ENCODE results near the gene TMEM135.
"Not testable (repeated sequence)": the region's sequence is repeated elsewhere in the genome, so short reads cannot be mapped to it uniquely, and the experiment has no call there.

TMEM135 gene

DNA sequence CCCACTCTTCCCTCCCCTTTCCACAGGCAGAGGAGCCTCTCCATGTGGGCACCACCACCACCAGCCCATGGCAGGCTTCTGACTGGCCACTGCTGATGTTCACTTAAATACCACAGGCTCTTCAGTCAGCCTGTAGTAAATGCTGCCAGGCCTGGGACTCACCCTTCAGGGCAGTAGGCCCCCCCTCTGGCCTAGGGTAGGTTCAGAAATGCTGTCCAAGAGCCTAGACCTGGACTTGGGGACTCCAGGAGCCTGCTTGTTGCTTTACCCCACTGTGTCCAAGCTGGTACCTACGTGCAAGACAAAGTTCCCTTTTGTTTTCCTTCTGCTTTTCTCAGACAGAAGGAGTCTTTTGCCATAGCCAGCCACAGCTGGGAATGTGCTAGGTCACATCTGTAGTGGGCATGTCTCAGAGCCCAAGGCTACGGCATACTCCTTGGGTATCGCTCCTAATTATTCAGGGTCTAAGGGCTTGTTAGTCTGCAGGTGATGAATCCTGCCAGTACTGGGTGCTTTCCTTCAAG lies 38.6 kb downstream of the TMEM135 start:
- H3K36me3 ChIP-seq (ENCODE audit: control insufficient read depth in 1 of 2, insufficient read depth in 2 of 2, low read length in 2 of 2): peaks cover 0 to 15% of the 10 kb centered on the region in 2 donors
- H3K27me3 ChIP-seq (ENCODE audit: control insufficient read depth in 1 of 2, insufficient read depth in 2 of 2, low read length in 2 of 2): no peaks in the 10 kb centered on the region
- no peaks in the 10 kb centered on the region for H3K4me1 ChIP-seq (ENCODE audit: control insufficient read depth in 1 of 2, insufficient read depth in 2 of 2, low read length in 2 of 2)

DNA sequence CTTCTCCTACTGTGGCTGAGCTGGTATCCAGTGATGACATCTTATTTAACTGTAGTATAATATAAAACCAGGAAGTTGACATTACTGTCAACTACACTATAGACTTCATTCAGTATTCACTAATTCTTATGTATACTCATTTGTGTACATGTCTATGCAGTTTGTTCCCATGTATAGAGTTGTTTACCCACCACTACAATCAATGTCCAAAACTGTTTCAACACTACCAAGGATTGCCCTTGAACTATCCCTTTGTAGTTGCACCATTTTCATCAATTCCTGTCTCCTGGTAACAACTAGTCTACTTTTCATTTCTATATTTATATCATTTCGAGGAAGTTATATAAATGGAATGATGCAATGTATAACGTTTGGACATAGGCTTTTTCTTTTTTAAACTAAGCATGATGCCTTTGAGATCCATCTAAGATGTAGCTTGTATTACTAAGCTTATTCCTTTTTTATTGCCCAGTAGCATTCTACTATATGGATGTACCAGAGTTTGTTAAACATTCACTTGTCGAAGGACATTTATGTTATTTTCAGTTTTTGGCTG lies 39.2 kb downstream of the TMEM135 start:
- Histone ChIP-seq H3K9ac (ENCODE audit: low read depth in 1 of 2, low read length in 2 of 2) (no peak overlapping the region), H3K4me1 (ENCODE audit: control insufficient read depth in 1 of 2, insufficient read depth in 2 of 2, low read length in 2 of 2) (peaks cover 0 to 4% of the 10 kb centered on the region in 2 donors), H3K4me3 (ENCODE audit: low read depth in 1 of 2, low read length in 2 of 2) (no peak overlapping the region), H3K36me3 (ENCODE audit: control insufficient read depth in 1 of 2, insufficient read depth in 2 of 2, low read length in 2 of 2) (peaks cover 0 to 15% of the 10 kb centered on the region in 2 donors), H3K27ac (ENCODE audit: low read depth, low read length) (no peak overlapping the region), H3K27me3 (ENCODE audit: control insufficient read depth in 1 of 2, insufficient read depth in 2 of 2, low read length in 2 of 2) (no peaks in the 10 kb centered on the region), H3K9me3 (ENCODE audit: control insufficient read depth in 1 of 2, low read length in 2 of 2) (no peaks in the 10 kb centered on the region)

More for the DNA sequence above, 38.6 kb downstream of the TMEM135 start:
- no peak overlapping the region for H3K9ac ChIP-seq (ENCODE audit: low read depth in 1 of 2, low read length in 2 of 2)
- no peaks in the 10 kb centered on the region for H3K9me3 ChIP-seq (ENCODE audit: control insufficient read depth in 1 of 2, low read length in 2 of 2)
- no peak overlapping the region for H3K4me3 ChIP-seq (ENCODE audit: low read depth in 1 of 2, low read length in 2 of 2)
- no peak overlapping the region for H3K27ac ChIP-seq (ENCODE audit: low read depth, low read length)

- no peak overlapping the region for H3K27ac ChIP-seq (ENCODE audit: low read depth, low read length)
- H3K4me1 ChIP-seq (ENCODE audit: control insufficient read depth in 1 of 2, insufficient read depth in 2 of 2, low read length in 2 of 2): peaks cover 0 to 5% of the 10 kb centered on the region in 2 donors
- H3K4me3 ChIP-seq (ENCODE audit: low read depth in 1 of 2, low read length in 2 of 2): peak overlapping the region in 1 of 2 donors; percentile 34
- H3K9me3 ChIP-seq (ENCODE audit: control insufficient read depth in 1 of 2, low read length in 2 of 2): no peaks in the 10 kb centered on the region
- no peaks in the 10 kb centered on the region for H3K27me3 ChIP-seq (ENCODE audit: control insufficient read depth in 1 of 2, insufficient read depth in 2 of 2, low read length in 2 of 2)
- no peak overlapping the region for H3K9ac ChIP-seq (ENCODE audit: low read depth in 1 of 2, low read length in 2 of 2)
- H3K36me3 ChIP-seq (ENCODE audit: control insufficient read depth in 1 of 2, insufficient read depth in 2 of 2, low read length in 2 of 2): peaks cover 1 to 8% of the 10 kb centered on the region in 2 donors
Measured at GRCh38 chr11:87081358-87081757, 43.6 kb downstream of the TMEM135 start.

DNA sequence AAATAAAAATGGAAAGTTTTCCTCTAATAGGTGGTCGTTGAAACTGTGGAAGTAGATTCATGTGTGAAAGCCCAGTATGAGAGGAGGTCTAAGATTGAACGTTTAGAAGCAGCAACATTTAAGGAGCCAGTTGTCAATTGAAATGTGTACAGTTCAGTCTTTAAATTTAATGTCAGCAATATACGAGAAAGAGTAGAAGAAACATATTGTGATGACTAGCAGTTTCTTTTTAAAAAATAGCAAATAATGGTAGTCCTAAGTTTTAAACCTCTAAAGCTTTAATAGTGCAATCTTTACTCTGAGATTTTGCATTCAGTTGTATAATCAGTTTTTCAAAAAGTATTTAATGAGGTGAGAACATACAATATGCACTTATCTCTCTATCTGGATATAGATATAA lies 44.9 kb downstream of the TMEM135 start:
- Histone ChIP-seq H3K9ac (ENCODE audit: low read depth in 1 of 2, low read length in 2 of 2) (no peak overlapping the region), H3K9me3 (ENCODE audit: control insufficient read depth in 1 of 2, low read length in 2 of 2) (no peaks in the 10 kb centered on the region), H3K36me3 (ENCODE audit: control insufficient read depth in 1 of 2, insufficient read depth in 2 of 2, low read length in 2 of 2) (peaks cover 0 to 4% of the 10 kb centered on the region in 2 donors), H3K27me3 (ENCODE audit: control insufficient read depth in 1 of 2, insufficient read depth in 2 of 2, low read length in 2 of 2) (no peaks in the 10 kb centered on the region), H3K27ac (ENCODE audit: low read depth, low read length) (no peak overlapping the region), H3K4me1 (ENCODE audit: control insufficient read depth in 1 of 2, insufficient read depth in 2 of 2, low read length in 2 of 2) (peaks cover 0 to 5% of the 10 kb centered on the region in 2 donors), H3K4me3 (ENCODE audit: low read depth in 1 of 2, low read length in 2 of 2) (no peak overlapping the region)

DNA sequence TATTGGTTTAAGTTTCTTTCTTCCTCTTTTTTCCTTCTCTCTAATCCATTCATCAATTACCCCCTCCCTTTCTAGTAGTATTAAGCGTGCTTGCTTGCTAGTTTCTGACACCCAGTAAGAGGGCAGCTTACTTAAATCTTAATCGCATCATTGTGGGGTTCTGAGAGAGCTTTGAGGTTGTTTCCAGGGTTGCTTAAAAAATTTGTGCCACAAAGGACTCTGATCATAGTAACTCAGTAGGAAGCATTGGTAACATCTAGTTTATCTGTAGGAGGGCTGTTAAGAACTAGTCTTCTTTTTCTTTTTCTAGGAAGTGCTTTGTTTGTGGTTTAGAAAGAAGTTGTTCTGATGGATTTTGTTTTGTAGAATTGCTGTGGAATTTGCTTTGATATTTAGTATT lies 45.3 kb downstream of the TMEM135 start:
- H3K27ac ChIP-seq (ENCODE audit: low read depth, low read length): no peak overlapping the region
- H3K36me3 ChIP-seq (ENCODE audit: control insufficient read depth in 1 of 2, insufficient read depth in 2 of 2, low read length in 2 of 2): peaks cover 0 to 4% of the 10 kb centered on the region in 2 donors
- H3K9me3 ChIP-seq (ENCODE audit: control insufficient read depth in 1 of 2, low read length in 2 of 2): no peaks in the 10 kb centered on the region

DNA sequence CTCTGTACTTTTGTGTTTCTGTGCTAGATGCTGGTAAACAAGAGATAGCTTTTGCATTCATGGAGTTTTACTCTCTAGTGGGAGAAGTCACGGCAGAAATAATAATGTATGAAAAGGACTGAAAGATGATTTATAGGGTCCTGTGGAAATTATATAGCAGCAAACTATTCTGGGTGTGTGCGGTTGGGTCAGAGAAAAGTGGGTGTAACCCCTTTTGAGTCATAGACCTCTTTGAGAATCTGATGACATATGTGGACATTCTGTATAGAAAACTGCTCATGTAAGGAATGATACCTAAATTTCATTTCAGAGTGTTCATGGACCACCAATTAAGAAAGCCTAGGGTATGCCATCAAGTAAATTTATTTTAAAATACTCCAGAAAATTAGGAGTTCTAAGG lies 54.4 kb downstream of the TMEM135 start:
- no peak overlapping the region for H3K9ac ChIP-seq (ENCODE audit: low read depth in 1 of 2, low read length in 2 of 2)
- H3K27me3 ChIP-seq (ENCODE audit: control insufficient read depth in 1 of 2, insufficient read depth in 2 of 2, low read length in 2 of 2): no peaks in the 10 kb centered on the region
- H3K9me3 ChIP-seq (ENCODE audit: control insufficient read depth in 1 of 2, low read length in 2 of 2): peaks cover 4 to 5% of the 10 kb centered on the region in 2 donors
- no peak overlapping the region for H3K4me3 ChIP-seq (ENCODE audit: low read depth in 1 of 2, low read length in 2 of 2)
- H3K36me3 ChIP-seq (ENCODE audit: control insufficient read depth in 1 of 2, insufficient read depth in 2 of 2, low read length in 2 of 2): peaks cover 0 to 6% of the 10 kb centered on the region in 2 donors
- H3K4me1 ChIP-seq (ENCODE audit: control insufficient read depth in 1 of 2, insufficient read depth in 2 of 2, low read length in 2 of 2): peaks cover under 1% of the 10 kb centered on the region in 2 donors
- no peak overlapping the region for H3K27ac ChIP-seq (ENCODE audit: low read depth, low read length)

More for the DNA sequence above, 45.3 kb downstream of the TMEM135 start:
- Histone ChIP-seq H3K9ac (ENCODE audit: low read depth in 1 of 2, low read length in 2 of 2) (no peak overlapping the region), H3K27me3 (ENCODE audit: control insufficient read depth in 1 of 2, insufficient read depth in 2 of 2, low read length in 2 of 2) (no peaks in the 10 kb centered on the region), H3K4me3 (ENCODE audit: low read depth in 1 of 2, low read length in 2 of 2) (no peak overlapping the region), H3K4me1 (ENCODE audit: control insufficient read depth in 1 of 2, insufficient read depth in 2 of 2, low read length in 2 of 2) (peaks cover 0 to 5% of the 10 kb centered on the region in 2 donors)

DNA sequence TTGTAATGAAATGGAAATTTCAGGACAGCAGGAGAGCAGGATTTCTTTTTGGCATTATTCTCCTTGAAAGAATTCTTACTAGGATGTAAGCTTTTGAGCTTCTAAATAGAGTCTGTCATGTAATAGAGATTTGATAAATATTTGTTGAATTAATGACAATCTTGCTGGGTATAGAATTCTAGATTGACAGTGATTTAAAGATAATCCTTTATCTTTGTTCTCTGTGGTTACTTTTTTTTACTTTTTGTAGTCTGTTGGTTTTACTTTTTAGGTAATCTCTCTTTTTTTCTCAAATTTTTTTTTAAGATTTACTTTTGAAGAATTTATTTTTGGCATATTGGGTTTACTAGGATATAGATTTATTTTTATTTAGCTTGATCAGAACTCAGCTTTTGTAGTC lies 54.8 kb downstream of the TMEM135 start:
- no peak overlapping the region for H3K27ac ChIP-seq (ENCODE audit: low read depth, low read length)
- H3K4me3 ChIP-seq (ENCODE audit: low read depth in 1 of 2, low read length in 2 of 2): no peak overlapping the region
- H3K4me1 ChIP-seq (ENCODE audit: control insufficient read depth in 1 of 2, insufficient read depth in 2 of 2, low read length in 2 of 2): peaks cover 4 to 5% of the 10 kb centered on the region in 2 donors
- peaks cover 4 to 5% of the 10 kb centered on the region in 2 donors for H3K9me3 ChIP-seq (ENCODE audit: control insufficient read depth in 1 of 2, low read length in 2 of 2)
- peaks cover 0 to 6% of the 10 kb centered on the region in 2 donors for H3K36me3 ChIP-seq (ENCODE audit: control insufficient read depth in 1 of 2, insufficient read depth in 2 of 2, low read length in 2 of 2)
- H3K27me3 ChIP-seq (ENCODE audit: control insufficient read depth in 1 of 2, insufficient read depth in 2 of 2, low read length in 2 of 2): no peaks in the 10 kb centered on the region
- H3K9ac ChIP-seq (ENCODE audit: low read depth in 1 of 2, low read length in 2 of 2): no peak overlapping the region

DNA sequence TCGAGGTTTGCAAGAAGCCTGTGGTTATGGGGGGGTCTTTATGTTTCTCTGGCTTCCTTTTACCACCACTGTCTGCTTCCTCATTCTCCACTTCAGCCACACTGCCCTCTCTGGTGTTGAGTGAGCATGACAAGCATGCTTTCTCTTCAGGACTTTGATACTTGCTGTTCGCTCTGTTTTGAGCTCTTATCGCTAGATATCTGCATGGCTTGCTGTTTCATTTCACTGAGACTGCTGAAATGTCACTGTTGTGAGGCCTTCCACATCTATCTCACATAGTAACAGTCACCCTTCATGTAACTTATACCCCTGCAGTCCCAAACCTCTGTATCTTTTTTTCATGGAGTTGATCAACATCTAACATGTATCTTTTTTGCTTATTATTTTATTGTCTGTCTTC lies 59.8 kb downstream of the TMEM135 start:
- Histone ChIP-seq H3K9ac (ENCODE audit: low read depth in 1 of 2, low read length in 2 of 2) (no peak overlapping the region), H3K27ac (ENCODE audit: low read depth, low read length) (no peak overlapping the region), H3K27me3 (ENCODE audit: control insufficient read depth in 1 of 2, insufficient read depth in 2 of 2, low read length in 2 of 2) (no peaks in the 10 kb centered on the region), H3K4me3 (ENCODE audit: low read depth in 1 of 2, low read length in 2 of 2) (no peak overlapping the region), H3K9me3 (ENCODE audit: control insufficient read depth in 1 of 2, low read length in 2 of 2) (no peaks in the 10 kb centered on the region), H3K36me3 (ENCODE audit: control insufficient read depth in 1 of 2, insufficient read depth in 2 of 2, low read length in 2 of 2) (peaks cover 0 to 6% of the 10 kb centered on the region in 2 donors), H3K4me1 (ENCODE audit: control insufficient read depth in 1 of 2, insufficient read depth in 2 of 2, low read length in 2 of 2) (peaks cover 4 to 11% of the 10 kb centered on the region in 2 donors)

DNA sequence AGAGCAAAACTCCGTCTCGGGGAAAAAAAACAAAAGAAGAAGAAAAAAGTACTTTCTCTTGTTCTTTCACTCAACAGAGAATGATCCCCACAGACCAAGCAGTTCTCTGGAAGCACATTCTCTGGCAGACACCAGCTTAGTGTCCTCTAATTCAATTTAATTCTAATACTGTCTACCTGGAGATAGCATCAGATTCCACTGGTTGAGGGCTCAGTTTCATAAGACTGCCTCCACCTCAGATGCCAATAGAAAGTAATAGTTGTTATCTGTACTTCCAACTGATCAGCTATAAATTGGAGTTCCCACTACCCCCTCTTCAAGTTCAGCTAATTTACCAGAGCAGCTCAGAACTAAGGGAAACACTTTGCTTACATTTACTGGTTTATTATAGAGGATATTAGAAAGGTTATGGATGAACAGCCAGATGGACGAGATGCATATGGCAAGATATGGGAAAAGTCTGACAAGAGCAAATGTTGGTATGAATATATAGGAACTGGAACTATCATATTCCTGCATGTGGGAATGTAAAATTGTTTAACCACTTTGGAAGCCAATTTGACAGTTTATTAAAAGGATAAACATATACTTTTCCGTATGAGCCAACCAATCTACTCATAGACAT lies 64.3 kb downstream of the TMEM135 start:
- Histone ChIP-seq H3K9ac (ENCODE audit: low read depth in 1 of 2, low read length in 2 of 2) (no peak overlapping the region), H3K27me3 (ENCODE audit: control insufficient read depth in 1 of 2, insufficient read depth in 2 of 2, low read length in 2 of 2) (no peaks in the 10 kb centered on the region)

GRCh38 chr11:87105826-87106225 lies 68.1 kb downstream of the TMEM135 start:
- not testable (repeated sequence) for H3K27me3 ChIP-seq (ENCODE audit: control insufficient read depth in 1 of 2, insufficient read depth in 2 of 2, low read length in 2 of 2); H3K36me3 ChIP-seq (ENCODE audit: control insufficient read depth in 1 of 2, insufficient read depth in 2 of 2, low read length in 2 of 2); H3K4me3 ChIP-seq (ENCODE audit: low read depth in 1 of 2, low read length in 2 of 2); H3K4me1 ChIP-seq (ENCODE audit: control insufficient read depth in 1 of 2, insufficient read depth in 2 of 2, low read length in 2 of 2); H3K27ac ChIP-seq (ENCODE audit: low read depth, low read length); H3K9me3 ChIP-seq (ENCODE audit: control insufficient read depth in 1 of 2, low read length in 2 of 2); H3K9ac ChIP-seq (ENCODE audit: low read depth in 1 of 2, low read length in 2 of 2)

More for the DNA sequence above, 64.3 kb downstream of the TMEM135 start:
- H3K4me1 ChIP-seq (ENCODE audit: control insufficient read depth in 1 of 2, insufficient read depth in 2 of 2, low read length in 2 of 2): peaks cover 4 to 11% of the 10 kb centered on the region in 2 donors
- H3K4me3 ChIP-seq (ENCODE audit: low read depth in 1 of 2, low read length in 2 of 2): no peak overlapping the region
- H3K27ac ChIP-seq (ENCODE audit: low read depth, low read length): no peak overlapping the region
- no peaks in the 10 kb centered on the region for H3K36me3 ChIP-seq (ENCODE audit: control insufficient read depth in 1 of 2, insufficient read depth in 2 of 2, low read length in 2 of 2)
- no peaks in the 10 kb centered on the region for H3K9me3 ChIP-seq (ENCODE audit: control insufficient read depth in 1 of 2, low read length in 2 of 2)

All from duodenal mucosa (tissue), 2 donors.